Stimulated activated CD4-positive, alpha-beta T cell treated with anti-CD3 and anti-CD28 coated beads, Interleukin-1b, Interleukin-23, amount 100 ng/mL, for 48 hours (primary cell): ENCODE measurements around the gene FFAR1.

Experiments
- DNase-seq: peaks from one replicate; pipeline ENCODE4 v3.0.0-alpha.2; 2020

Gene FFAR1

GRCh38 chr19:35347171-35347929, at the start of gene FFAR1:
TSS of gene FFAR1 (plus strand) at chr19:35347902. CDS start at chr19:35351552, 3,650 bp downstream.
- peak; percentile 80 for DNase-seq

GRCh38 chr19:35297922-35298321, 49.8 kb upstream of the FFAR1 start:
- DNase-seq = no peak

GRCh38 chr19:35298561-35298972, 49.1 kb upstream of the FFAR1 start:
- no peak for DNase-seq

GRCh38 chr19:35299523-35300338, 48.0 kb upstream of the FFAR1 start:
- no peak for DNase-seq

- no peak for DNase-seq
Observed at GRCh38 chr19:35300339-35300649, 47.4 kb upstream of the FFAR1 start.

GRCh38 chr19:35301961-35302360, 45.7 kb upstream of the FFAR1 start:
- no peak for DNase-seq

GRCh38 chr19:35302446-35302845, 45.3 kb upstream of the FFAR1 start:
- DNase-seq = no peak

GRCh38 chr19:35303357-35303915, 44.3 kb upstream of the FFAR1 start:
- no peak for DNase-seq

- no peak for DNase-seq
Observed at GRCh38 chr19:35304036-35304435, 43.7 kb upstream of the FFAR1 start.

- DNase-seq = no peak
Observed at GRCh38 chr19:35305181-35305580, 42.5 kb upstream of the FFAR1 start.

GRCh38 chr19:35306473-35307246, 41.0 kb upstream of the FFAR1 start:
- DNase-seq = no peak

GRCh38 chr19:35307931-35308330, 39.8 kb upstream of the FFAR1 start:
- no peak for DNase-seq

GRCh38 chr19:35308910-35309309, 38.8 kb upstream of the FFAR1 start:
- DNase-seq = no peak

GRCh38 chr19:35309481-35310279, 38.0 kb upstream of the FFAR1 start:
- no peak for DNase-seq

- no peak for DNase-seq
Observed at GRCh38 chr19:35310331-35310730, 37.4 kb upstream of the FFAR1 start.

GRCh38 chr19:35310811-35311465, 36.8 kb upstream of the FFAR1 start:
- DNase-seq = no peak

GRCh38 chr19:35311901-35312665, 35.6 kb upstream of the FFAR1 start:
- DNase-seq = no peak

GRCh38 chr19:35313587-35313986, 34.1 kb upstream of the FFAR1 start:
- no peak for DNase-seq

GRCh38 chr19:35314031-35314430, 33.7 kb upstream of the FFAR1 start:
- no peak for DNase-seq

GRCh38 chr19:35314858-35315470, 32.7 kb upstream of the FFAR1 start:
- DNase-seq = no peak

GRCh38 chr19:35315883-35316282, 31.8 kb upstream of the FFAR1 start:
- no peak for DNase-seq
